Loucy (cell line): ENCODE results near the gene USP47.

ENCODE experiments used
- H2AFZ ChIP-seq: fragments of 200-600 bp; sonication (generic); 2 replicates; pipeline ENCODE4 v1.6.0; 2016; ENCODE audit warnings: antibody characterized with exemption, mild to moderate bottlenecking, low read length, moderate library complexity
- H3F3A ChIP-seq: fragments of 200-600 bp; 2 replicates; pipeline ENCODE4 v1.6.0; 2016; ENCODE audit warnings: antibody characterized with exemption, low read depth, mild to moderate bottlenecking
- H3K27me3 ChIP-seq: fragments of 200-600 bp; sonication (generic); 2 replicates; pipeline ENCODE4 v1.6.1; 2014; ENCODE audit warnings: low read length, mild to moderate bottlenecking; ENCODE audit not compliant: insufficient read depth, poor library complexity, severe bottlenecking
- H3K36me3 ChIP-seq: fragments of 200-600 bp; sonication (generic); 2 replicates; pipeline ENCODE4 v1.6.1; 2016; ENCODE audit warnings: low read length; ENCODE audit not compliant: insufficient read depth
- H3K4me1 ChIP-seq: fragments of 200-600 bp; sonication (generic); 2 replicates; pipeline ENCODE4 v1.5.1; 2014; ENCODE audit warnings: low read length, mild to moderate bottlenecking; ENCODE audit not compliant: insufficient read depth, poor library complexity, severe bottlenecking
- H3K4me2 ChIP-seq: fragments of 200-600 bp; sonication (generic); 2 replicates; pipeline ENCODE4 v1.6.0; 2014; ENCODE audit warnings: antibody characterized with exemption, low read length, low read depth, mild to moderate bottlenecking; ENCODE audit not compliant: poor library complexity, severe bottlenecking
- H3K4me3 ChIP-seq: fragments of 200-600 bp; sonication (generic); 2 replicates; pipeline ENCODE4 v1.5.1; 2014; ENCODE audit warnings: low read length, mild to moderate bottlenecking, mixed read lengths; ENCODE audit not compliant: poor library complexity, severe bottlenecking
- H3K79me2 ChIP-seq: fragments of 200-600 bp; sonication (generic); 2 replicates; pipeline ENCODE4 v1.6.1; 2014; ENCODE audit warnings: low read length; ENCODE audit not compliant: insufficient read depth
- H3K9ac ChIP-seq: fragments of 200-600 bp; sonication (generic); 2 replicates; pipeline ENCODE4 v1.6.0; 2014; ENCODE audit warnings: mild to moderate bottlenecking, low read depth, low read length, moderate library complexity; ENCODE audit not compliant: poor library complexity, severe bottlenecking
- H3K9me2 ChIP-seq: fragments of 200-600 bp; sonication (generic); replicated peaks from 2 replicates; pipeline ENCODE4 v1.6.1; 2016; ENCODE audit warnings: low read depth, low read length, mixed read lengths
- H3K9me3 ChIP-seq: fragments of 200-600 bp; sonication (generic); 2 replicates; pipeline ENCODE4 v1.6.1; 2014; ENCODE audit warnings: mild to moderate bottlenecking, antibody characterized with exemption, low read length, low read depth; ENCODE audit not compliant: insufficient read depth
- H4K20me1 ChIP-seq: fragments of 200-600 bp; sonication (generic); 2 replicates; pipeline ENCODE4 v1.6.0; 2014; ENCODE audit warnings: antibody characterized with exemption, low read length, mild to moderate bottlenecking; ENCODE audit not compliant: insufficient read depth, poor library complexity, severe bottlenecking
- CTCF ChIP-seq: fragments of 200-600 bp; sonication (generic); conservative IDR thresholded peaks from 2 replicates; pipeline ENCODE4 v1.5.1; 2014; ENCODE audit warnings: mild to moderate bottlenecking, antibody characterized with exemption, low read length
- EZH2phosphoT487 ChIP-seq: fragments of 200-600 bp; IDR thresholded peaks from 2 replicates; pipeline ENCODE4 v1.6.1; 2018; ENCODE audit warnings: antibody characterized with exemption, mild to moderate bottlenecking, moderate library complexity, borderline replicate concordance

USP47 gene

GRCh38 chr11:11876458-11876857, 34.7 kb downstream of the USP47 start:
- Histone ChIP-seq H4K20me1 (peaks cover 42% of the 10 kb centered on the region), H3K79me2 (peaks cover 91% of the 10 kb centered on the region), H3F3A (no peaks in the 10 kb centered on the region)

GRCh38 chr11:11880179-11880578, 38.4 kb downstream of the USP47 start:
- peaks cover 36% of the 10 kb centered on the region for H3K4me1 ChIP-seq
- H3K36me3 ChIP-seq: peaks cover 14% of the 10 kb centered on the region; the same call in 1 of the 2 replicates
- no peak overlapping the region for H3K4me2 ChIP-seq
- H2AFZ ChIP-seq: no peak overlapping the region
- H3K9me2 ChIP-seq: no peaks in the 10 kb centered on the region
- no peaks in the 10 kb centered on the region for H3K9me3 ChIP-seq
- TF ChIP-seq EZH2phosphoT487 (no peak), CTCF (no peak)
- H3K79me2 ChIP-seq: peaks cover 78% of the 10 kb centered on the region
- H3K27me3 ChIP-seq: no peaks in the 10 kb centered on the region
- no peak overlapping the region for H3K9ac ChIP-seq
- H3F3A ChIP-seq: no peaks in the 10 kb centered on the region
- peaks cover 44% of the 10 kb centered on the region for H4K20me1 ChIP-seq
- no peak overlapping the region for H3K4me3 ChIP-seq

More at GRCh38 chr11:11876458-11876857, 34.7 kb downstream of the USP47 start:
- Histone ChIP-seq H2AFZ (no peak overlapping the region), H3K4me1 (peaks cover 20% of the 10 kb centered on the region), H3K27me3 (no peaks in the 10 kb centered on the region), H3K36me3 (peaks cover 2% of the 10 kb centered on the region; the same call in 1 of the 2 replicates), H3K9me2 (no peaks in the 10 kb centered on the region), H3K4me3 (no peak overlapping the region), H3K9me3 (no peaks in the 10 kb centered on the region), H3K9ac (no peak overlapping the region), H3K4me2 (no peak overlapping the region)
- TF ChIP-seq EZH2phosphoT487 (no peak), CTCF (peak; percentile 56)

GRCh38 chr11:11882539-11882938, 40.8 kb downstream of the USP47 start:
- Histone ChIP-seq H4K20me1 (peaks cover 31% of the 10 kb centered on the region), H3K36me3 (peaks cover 38% of the 10 kb centered on the region), H3K9me3 (peaks cover 6% of the 10 kb centered on the region; the same call in 1 of the 2 replicates), H3K27me3 (no peaks in the 10 kb centered on the region), H3K4me3 (no peak overlapping the region), H3F3A (no peaks in the 10 kb centered on the region), H3K4me1 (peaks cover 38% of the 10 kb centered on the region), H2AFZ (no peak overlapping the region), H3K9ac (no peak overlapping the region), H3K4me2 (no peak overlapping the region), H3K9me2 (no peaks in the 10 kb centered on the region), H3K79me2 (peaks cover 56% of the 10 kb centered on the region)
- no peak for TF ChIP-seq CTCF
- no peak for TF ChIP-seq EZH2phosphoT487
